ENCODE measurements around the gene CEP250.
"Not testable (repeated sequence)": the region's sequence is repeated elsewhere in the genome, so short reads cannot be mapped to it uniquely, and the experiment has no call there.

CEP250 gene

DNA sequence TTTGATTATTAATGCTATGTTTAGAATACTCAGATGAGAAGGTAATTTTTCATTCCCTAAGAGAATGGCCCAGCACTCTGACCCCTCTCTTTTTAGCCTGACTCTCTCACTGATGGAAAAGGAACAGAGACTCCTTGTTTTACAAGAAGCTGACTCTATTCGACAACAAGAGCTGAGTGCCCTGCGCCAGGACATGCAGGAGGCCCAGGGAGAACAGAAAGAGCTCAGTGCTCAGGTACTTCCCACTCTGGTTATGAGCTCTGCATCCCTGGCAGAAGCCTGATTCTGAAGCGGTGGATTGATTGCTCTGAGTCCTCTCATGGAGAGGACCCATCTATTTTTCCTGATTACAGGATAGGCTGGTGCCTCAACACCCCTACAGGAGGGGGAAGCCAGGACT lies 41.1 kb downstream of the CEP250 start:
- no peak for DNase-seq

DNA sequence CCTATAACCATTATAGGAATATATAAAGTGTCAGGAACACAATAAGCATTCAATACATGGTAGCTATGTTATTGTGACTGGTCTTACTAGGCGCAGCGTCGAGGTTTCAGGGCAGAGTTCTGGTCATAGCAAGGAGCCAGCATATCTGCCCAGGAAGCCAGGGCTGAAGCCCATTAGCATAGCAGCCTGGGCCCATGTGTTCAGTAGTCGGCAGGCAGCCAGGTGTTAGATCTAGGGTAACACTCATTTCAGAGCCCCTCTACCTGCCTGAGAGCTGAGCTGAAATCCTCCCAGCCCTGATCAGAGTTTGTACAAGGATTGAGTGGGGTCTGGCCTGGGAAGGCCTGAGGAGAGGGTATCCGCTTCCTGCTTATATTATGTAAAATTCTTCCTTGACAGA lies 41.9 kb downstream of the CEP250 start:
- DNase-seq: no peak

- DNase-seq: no peak
Measured at GRCh38 chr20:35497780-35498189, 42.4 kb downstream of the CEP250 start.

DNA sequence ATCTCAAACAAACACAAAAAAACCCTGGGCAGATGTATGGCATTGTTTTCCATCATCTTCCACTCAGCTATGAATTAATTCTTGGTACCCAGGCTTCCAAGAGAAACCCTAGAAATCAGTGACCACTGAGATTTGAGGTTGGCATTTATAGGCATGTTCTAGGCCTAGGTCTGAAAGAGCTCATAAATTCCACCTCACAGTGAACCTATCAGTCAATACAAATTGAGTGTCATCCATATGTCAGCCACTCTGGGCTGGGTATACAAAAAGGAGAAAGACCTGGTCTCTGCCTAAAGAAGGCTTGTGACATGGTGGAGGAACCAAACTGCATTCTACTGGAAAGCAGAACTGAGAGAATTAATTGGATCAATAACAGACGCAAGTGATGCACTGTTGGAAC lies 43.9 kb downstream of the CEP250 start:
- no peak for DNase-seq

GRCh38 chr20:35502352-35502751 lies 47.0 kb downstream of the CEP250 start:
- peak; percentile 9 to 14 for DNase-seq

DNA sequence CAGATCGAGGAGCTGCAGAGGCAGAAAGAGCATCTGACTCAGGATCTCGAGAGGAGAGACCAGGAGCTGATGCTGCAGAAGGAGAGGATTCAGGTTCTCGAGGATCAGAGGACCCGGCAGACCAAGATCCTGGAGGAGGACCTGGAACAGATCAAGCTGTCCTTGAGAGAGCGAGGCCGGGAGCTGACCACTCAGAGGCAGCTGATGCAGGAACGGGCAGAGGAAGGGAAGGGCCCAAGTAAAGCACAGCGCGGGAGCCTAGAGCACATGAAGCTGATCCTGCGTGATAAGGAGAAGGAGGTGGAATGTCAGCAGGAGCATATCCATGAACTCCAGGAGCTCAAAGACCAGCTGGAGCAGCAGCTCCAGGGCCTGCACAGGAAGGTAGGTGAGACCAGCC lies 47.9 kb downstream of the CEP250 start:
- no peak for DNase-seq

- no peak for DNase-seq
Measured at GRCh38 chr20:35503841-35504561, 48.6 kb downstream of the CEP250 start.

GRCh38 chr20:35504751-35505150 lies 49.4 kb downstream of the CEP250 start:
- DNase-seq: no peak

GRCh38 chr20:35506179-35506578 lies 50.8 kb downstream of the CEP250 start:
- DNase-seq: no peak

DNA sequence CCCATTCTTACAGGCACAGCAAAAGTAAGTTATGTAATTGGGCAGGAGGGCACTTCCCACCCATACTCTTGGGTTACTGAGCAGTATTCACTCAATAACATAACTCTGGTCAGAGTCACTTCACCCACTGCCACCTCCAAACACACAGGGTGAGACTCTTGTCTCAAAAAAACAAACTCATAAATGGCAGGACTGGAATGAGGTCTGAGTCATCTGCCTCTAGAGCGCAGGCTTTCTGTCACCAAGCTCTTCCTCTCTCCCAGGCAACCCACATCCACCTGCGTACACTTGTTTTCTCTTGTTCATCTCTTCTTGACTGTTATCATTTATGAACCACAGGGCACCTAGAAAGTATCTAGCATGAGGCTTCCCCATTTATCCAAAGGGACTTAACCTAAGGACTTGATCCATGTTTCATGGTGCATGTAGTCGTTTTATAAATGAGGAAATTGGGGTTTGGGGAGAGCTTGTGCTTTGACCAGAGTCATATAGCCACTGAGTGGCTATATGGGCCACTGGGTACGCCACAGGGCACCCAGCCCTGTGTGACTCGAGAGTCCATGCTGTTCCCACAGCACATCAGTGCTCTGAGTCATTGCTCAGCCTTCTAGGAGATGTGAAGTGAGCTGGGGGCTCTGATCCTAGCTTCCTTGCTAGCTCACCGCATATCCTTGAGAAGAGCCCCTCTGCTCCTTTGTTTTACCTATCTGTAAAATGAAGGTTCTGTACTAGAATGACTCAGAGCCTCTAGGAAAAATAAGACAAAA lies 51.7 kb downstream of the CEP250 start:
- no peak for DNase-seq

DNA sequence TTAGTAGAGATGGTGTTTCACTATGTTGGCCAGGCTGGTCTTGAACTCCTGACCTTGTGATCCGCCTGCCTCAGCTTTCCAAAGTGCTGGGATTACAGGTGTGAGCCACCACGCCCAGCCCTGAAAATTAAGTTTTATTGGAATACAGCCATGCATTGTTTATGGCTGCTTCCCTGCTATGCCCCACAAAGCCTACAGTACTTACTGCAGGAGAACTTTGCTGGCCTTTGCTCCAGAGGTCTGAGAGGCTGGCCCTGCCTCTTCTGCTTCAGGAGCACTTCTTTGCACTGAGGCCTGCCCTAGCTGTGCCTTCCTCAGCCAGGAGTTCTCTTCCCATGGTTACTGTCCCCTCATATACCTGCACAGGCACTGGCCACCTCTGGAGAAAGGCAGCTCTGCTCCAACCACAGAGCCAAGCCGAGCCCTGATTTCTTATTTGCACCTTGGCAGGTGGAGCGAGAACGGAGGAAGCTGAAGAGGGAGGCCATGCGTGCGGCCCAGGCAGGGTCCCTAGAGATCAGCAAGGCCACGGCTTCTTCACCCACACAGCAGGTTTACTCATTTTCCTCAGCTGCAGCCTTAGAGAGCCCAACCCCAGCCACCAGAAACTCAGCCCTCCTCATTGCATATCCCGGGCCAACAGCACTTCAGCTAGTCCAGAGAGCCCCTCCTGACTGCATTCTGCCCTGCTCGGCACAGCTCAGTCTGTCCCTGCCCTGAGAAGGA lies 53.3 kb downstream of the CEP250 start:
- DNase-seq: no peak

DNA sequence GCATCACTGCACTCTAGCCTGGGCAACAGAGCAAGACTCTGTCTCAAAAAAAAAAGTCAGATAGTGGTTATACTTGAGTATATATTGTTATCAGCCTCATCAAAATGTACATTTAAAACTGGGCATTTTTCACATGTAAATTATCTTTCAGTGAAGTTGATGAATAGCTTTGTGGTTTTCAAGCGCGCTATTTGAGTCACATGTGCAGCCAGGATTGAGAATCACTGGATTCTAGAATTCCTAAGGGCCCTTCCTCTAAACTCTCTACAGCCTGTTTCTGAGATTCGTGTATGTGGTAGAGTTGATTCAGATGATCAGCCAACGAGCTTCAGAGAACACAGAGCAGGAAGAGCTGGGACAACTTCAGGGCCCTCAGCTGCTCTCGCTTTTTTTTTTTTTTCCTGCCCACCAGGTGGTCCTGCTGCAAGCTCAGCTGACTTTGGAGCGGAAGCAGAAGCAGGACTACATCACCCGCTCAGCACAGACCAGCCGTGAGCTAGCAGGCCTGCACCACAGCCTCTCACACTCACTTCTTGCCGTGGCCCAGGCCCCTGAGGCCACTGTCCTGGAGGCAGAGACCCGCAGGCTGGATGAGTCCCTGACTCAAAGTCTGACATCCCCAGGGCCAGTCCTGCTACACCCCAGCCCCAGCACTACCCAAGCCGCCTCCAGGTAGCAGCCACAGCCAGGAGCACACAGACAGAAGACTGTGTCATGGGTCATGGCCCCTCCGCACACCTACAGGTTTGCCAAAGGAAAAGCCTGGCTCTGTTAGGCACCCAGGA lies 55.7 kb downstream of the CEP250 start:
- DNase-seq: no peak

DNA sequence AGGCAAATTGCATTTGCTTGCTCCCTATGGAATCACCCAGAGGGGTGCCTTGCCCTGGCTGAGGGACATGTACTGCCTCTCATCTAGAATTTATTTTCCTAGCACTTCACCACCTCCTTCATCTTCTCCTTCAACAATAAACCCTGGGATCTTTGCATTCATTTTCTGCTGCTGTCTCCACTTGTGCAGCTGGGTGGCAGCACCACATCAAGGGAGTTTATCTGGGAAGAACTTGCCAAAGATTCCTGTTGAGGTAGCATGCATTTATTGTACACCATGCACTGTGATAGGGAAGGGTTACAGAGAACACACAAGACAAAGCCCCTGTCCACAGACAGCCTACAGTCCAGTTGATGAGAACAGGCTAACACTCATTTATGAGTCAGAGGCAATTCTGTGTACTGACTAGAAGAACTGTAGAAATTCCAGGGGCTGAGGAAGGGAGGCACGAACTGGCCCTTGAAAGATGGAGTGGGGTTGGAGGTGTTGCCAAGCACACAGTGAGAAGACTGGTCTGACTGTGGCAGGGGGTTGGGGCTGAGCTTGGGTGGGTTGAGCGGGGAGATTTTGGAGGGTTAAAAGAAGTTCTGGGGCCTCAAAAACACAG lies 56.5 kb downstream of the CEP250 start:
- no peak for DNase-seq

DNA sequence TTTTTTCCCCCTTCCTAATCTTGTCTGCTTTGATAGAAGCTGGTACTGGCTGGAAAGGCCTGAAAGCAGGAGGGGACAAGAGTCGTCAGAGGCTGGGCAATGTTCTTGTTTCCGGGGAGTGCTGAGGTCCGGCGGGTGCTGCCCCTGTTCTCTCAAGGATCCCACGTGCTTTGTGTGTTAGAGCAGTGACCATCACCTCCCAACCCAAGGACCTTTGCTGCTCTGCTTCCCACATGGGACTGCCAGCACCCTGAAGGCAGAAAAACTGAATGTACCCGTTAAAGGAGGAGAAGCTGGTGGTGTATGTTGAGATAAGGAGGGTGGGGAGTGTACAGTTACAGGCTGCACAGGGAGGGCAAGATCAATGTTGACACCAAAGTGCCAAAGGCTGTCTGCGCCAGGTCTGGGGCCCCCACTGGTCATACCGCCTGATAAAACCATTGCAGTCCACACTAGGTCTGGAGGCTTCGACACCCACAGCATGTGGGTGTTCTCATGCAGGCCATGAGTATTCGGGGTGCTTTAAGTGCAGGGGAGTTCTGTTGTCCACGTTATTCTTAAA lies 59.1 kb downstream of the CEP250 start:
- no peak for DNase-seq

GRCh38 chr20:35515341-35515740 lies 59.9 kb downstream of the CEP250 start:
- DNase-seq: no peak

- no peak for DNase-seq
Measured at GRCh38 chr20:35515949-35516645, 60.7 kb downstream of the CEP250 start.

- DNase-seq: no peak
Measured at GRCh38 chr20:35517125-35517524, 61.7 kb downstream of the CEP250 start.

DNA sequence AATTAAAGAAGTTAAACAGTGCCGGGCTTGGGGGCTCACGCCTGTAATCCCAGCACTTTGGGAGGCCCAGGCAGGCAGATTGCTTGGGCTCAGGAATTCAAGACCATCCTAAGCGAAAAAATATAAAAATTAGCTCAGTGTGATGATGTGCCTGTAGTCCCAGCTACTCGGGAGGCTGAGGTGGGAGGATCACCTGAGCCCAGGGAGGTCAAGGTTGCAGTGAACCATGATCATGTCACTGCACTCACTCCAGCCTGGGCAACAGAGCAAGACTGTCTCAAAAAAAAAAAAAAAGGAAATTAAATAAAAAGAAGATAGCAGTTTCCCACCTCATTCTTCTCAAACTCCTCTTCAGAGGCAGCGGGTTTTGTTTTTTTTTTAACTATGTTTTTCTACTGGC lies 62.4 kb downstream of the CEP250 start:
- not testable (repeated sequence) for DNase-seq

- no peak for DNase-seq
Measured at GRCh38 chr20:35518955-35519354, 63.6 kb downstream of the CEP250 start.

- DNase-seq: peak in 1 of 2 donors; percentile 44
Measured at GRCh38 chr20:35523298-35523888, 68.0 kb downstream of the CEP250 start.

DNA sequence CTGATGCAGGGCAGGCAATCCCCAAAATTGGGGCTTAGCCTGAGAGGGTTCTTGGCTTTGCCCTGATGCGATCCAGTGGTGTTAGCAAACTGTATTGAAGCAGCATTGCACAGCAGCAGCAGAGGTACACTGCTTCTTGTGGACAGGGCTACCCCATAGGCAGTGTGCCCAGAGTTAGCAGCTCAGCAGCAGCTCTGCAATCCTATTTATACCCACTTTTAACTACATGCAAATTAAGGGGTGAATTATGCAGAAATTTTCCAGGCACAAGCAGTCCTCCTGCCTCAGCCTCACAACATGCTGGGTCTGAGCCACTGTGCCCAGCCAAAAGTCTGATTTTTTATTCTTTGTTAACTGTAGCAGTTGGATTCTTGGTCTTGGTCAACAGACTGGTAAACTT lies 70.2 kb downstream of the CEP250 start:
- DNase-seq: no peak
